Right lobe of liver (tissue), 6 donors: ENCODE measurements around the gene MYLK. TPM values are rescaled to one million over a fixed set of nuclear protein-coding genes. Genes with fewer than 3 reads are reported as not detected.

ENCODE experiments used
- ATAC-seq, 4 donors: fragments of 200-7000 bp; cut with Tn5 transposase; one replicate each; pipeline ENCODE4 v1.9.1; 2020; ENCODE audit warnings: mild to moderate bottlenecking in 4 of 4, moderate library complexity in 4 of 4
- DNase-seq, 3 donors: peaks; one replicate each; pipeline ENCODE4 v3.0.0-alpha.2; 2020
- H3K27ac ChIP-seq, 3 donors: fragments of 200-600 bp; one replicate each; pipeline ENCODE4 v1.8.0; 2022
- H3K27me3 ChIP-seq, 2 donors: fragments of 200-600 bp; one replicate each; pipeline ENCODE4 v1.8.0; 2022
- H3K36me3 ChIP-seq, 4 donors: fragments of 200-600 bp; sonication (generic) in 1 of 4; one replicate each; pipeline versions ENCODE4 v1.5.1 to v1.8.0; 2017 to 2022; ENCODE audit warnings: control low read depth in 1 of 4
- H3K4me1 ChIP-seq, 4 donors: fragments of 200-600 bp; sonication (generic) in 1 of 4; one replicate each; pipeline versions ENCODE4 v1.5.1 to v1.8.0; 2017 to 2022; ENCODE audit warnings: control low read depth in 1 of 4
- H3K4me3 ChIP-seq, 3 donors: fragments of 200-600 bp; one replicate each; pipeline ENCODE4 v1.8.0; 2022
- H3K9me3 ChIP-seq, 4 donors: fragments of 200-600 bp; sonication (generic) in 1 of 4; one replicate each; pipeline versions ENCODE4 v1.5.1 to v1.8.0; 2017 to 2022; ENCODE audit warnings: control low read depth in 1 of 4
- CTCF ChIP-seq, 4 donors: fragments of 200-600 bp in 3 of 4; fragments of 450-650 bp in 1 of 4; IDR thresholded peaks; one replicate each; pipeline versions ENCODE4 v1.5.1 to v1.8.0; 2016 to 2022; ENCODE audit warnings: antibody characterized with exemption in 4 of 4, mild to moderate bottlenecking in 2 of 4
- POLR2A ChIP-seq: fragments of 450-650 bp; IDR thresholded peaks from one replicate; pipeline ENCODE4 v1.6.1; 2017; ENCODE audit warnings: antibody characterized with exemption, mild to moderate bottlenecking
- WGBS: methylation state at CpG from one replicate; pipeline ENCODE4 v1.1.6; 2018; ENCODE audit warnings: low coverage, low lambda C conversion rate; ENCODE audit not compliant: insufficient coverage; ENCODE audit errors: missing lambda C conversion rate; 5-methylcytosine and 5-hydroxymethylcytosine counted together
- intact Hi-C, 2 donors: fragments of 100-400 bp; cut with DNase I; formaldehyde crosslinking; loops; one replicate each; pipeline versions ENCODE4 v1.11.2 to v1.14.1; 2022
- total RNA-seq, 6 experiments: library from RNA; depleted of rRNA in 2 of 6; stranded (reverse); fragments of >200 nt in 2 of 6; fragmentation: NEBNext Ultra II Directional in 3 of 6; extraction: Animal tissue kit (Norgen Biotek cat#: 25700) in 3 of 6; gene quantifications; one replicate each; pipeline versions ENCODE4 v1.1.0 to v1.2.4, GENCODE V29; 2016 to 2023
- donor health status: DM: no; HTN: yes; CAD: no.
- donor health status: DM: no; HTN: no; CAD: no.
- donor health status: DM: no; HTN: no; CAD: no.
- donor health status: DM: no; HTN: yes; CAD: no.
- donor health status: DM: no; HTN: yes; CAD: no.

MYLK gene
- total RNA-seq, 6 experiments from 2014 or later, result 61.1 to 146 (median 97.8) TPM

- Histone ChIP-seq H3K36me3 (peaks cover 0 to 27% (median 16%) of the 10 kb centered on the region in 4 donors), H3K27ac (peak overlapping the region; percentile 1 to 47 (median 45)), H3K9me3 (no peaks in the 10 kb centered on the region), H3K4me1 (peaks cover 0 to 45% (median 13%) of the 10 kb centered on the region in 4 donors), H3K4me3 (no peak overlapping the region), H3K27me3 (no peaks in the 10 kb centered on the region)
- WGBS, result 59% methylated on average over 5 of the region's 6 CpGs
- no peak for DNase-seq
- intact Hi-C loops, result loop anchor here in 1 of 2 donors (10.0 kb wide), 1 partner anchor 47 kb away; no protein-coding TSS in a partner anchor
- peak in 3 of 4 donors; percentile 5 to 37 (median 8) for ATAC-seq
- no peak for TF ChIP-seq POLR2A
- no peak for TF ChIP-seq CTCF (IDR thresholded peaks at IDR 0.05)
Observed at GRCh38 chr3:123657568-123657967, 226.6 kb downstream of the MYLK start.

- Histone ChIP-seq H3K4me1 (peaks cover 0 to 48% (median 14%) of the 10 kb centered on the region in 4 donors), H3K27ac (peak overlapping the region in 2 of 3 donors; percentile 45 to 47)
- DNase-seq, result no peak
Observed at GRCh38 chr3:123657111-123657510, 227.0 kb downstream of the MYLK start.

GRCh38 chr3:123656691-123657090 is 227.4 kb downstream of the MYLK start:
- TF ChIP-seq CTCF (IDR thresholded peaks at IDR 0.05), result no peak
- Histone ChIP-seq H3K4me1 (peaks cover 0 to 48% (median 12%) of the 10 kb centered on the region in 4 donors), H3K27me3 (no peaks in the 10 kb centered on the region), H3K9me3 (no peaks in the 10 kb centered on the region), H3K4me3 (no peak overlapping the region), H3K27ac (peak overlapping the region in 1 of 3 donors; percentile 45), H3K36me3 (peaks cover 0 to 31% (median 17%) of the 10 kb centered on the region in 4 donors)
- intact Hi-C loops, result loop anchor here in 1 of 2 donors (10.0 kb wide), 1 partner anchor 48 kb away; no protein-coding TSS in a partner anchor
- no peak for DNase-seq
- ATAC-seq, result no peak
- 74% methylated on average over 2 of the region's 2 CpGs for WGBS

More at GRCh38 chr3:123657111-123657510, 227.0 kb downstream of the MYLK start:
- Histone ChIP-seq H3K4me3 (no peak overlapping the region), H3K9me3 (no peaks in the 10 kb centered on the region), H3K27me3 (no peaks in the 10 kb centered on the region), H3K36me3 (peaks cover 0 to 27% (median 17%) of the 10 kb centered on the region in 4 donors)
- intact Hi-C loops, result loop anchor here in 1 of 2 donors (10.0 kb wide), 1 partner anchor 48 kb away; no protein-coding TSS in a partner anchor
- no peak for TF ChIP-seq POLR2A
- TF ChIP-seq CTCF (IDR thresholded peaks at IDR 0.05), result no peak
- ATAC-seq, result no peak
- whole genome bisulfite sequencing, result 68% methylated on average over 3 of the region's 10 CpGs

- 84% methylated on average over 3 of the region's 3 CpGs for WGBS
- Histone ChIP-seq H3K4me3 (no peak overlapping the region), H3K27ac (no peak overlapping the region), H3K36me3 (peaks cover 0 to 35% (median 19%) of the 10 kb centered on the region in 4 donors), H3K27me3 (no peaks in the 10 kb centered on the region), H3K9me3 (no peaks in the 10 kb centered on the region), H3K4me1 (peaks cover 0 to 48% (median 10%) of the 10 kb centered on the region in 4 donors)
- TF ChIP-seq CTCF (IDR thresholded peaks at IDR 0.05), result no peak
- no peak for TF ChIP-seq POLR2A
- ATAC-seq (no peak), DNase-seq (no peak)
- intact Hi-C loops, result loop anchor here in 1 of 2 donors (10.0 kb wide), 1 partner anchor 49 kb away; no protein-coding TSS in a partner anchor
Observed at GRCh38 chr3:123656274-123656673, 227.9 kb downstream of the MYLK start.
